K562 (cell line): Measurements from ENCODE around the gene ARHGDIA. TPM values are rescaled to one million over a fixed set of nuclear protein-coding genes. Genes with fewer than 3 reads are reported as not detected.

Source experiments
- ATAC-seq: fragments of 200-7000 bp; cut with Tn5 transposase; 3 replicates; pipeline ENCODE4 v1.9.1; 2020; ENCODE audit warnings: moderate library complexity
- BruUV-seq: library from RNA; stranded (reverse); fragments of 400-500 nt; replicated peaks from 2 replicates; lab custom pipeline; 2021; lab: Mats Ljungman, UMichigan
- CTCF ChIA-PET: fragments of 300-600 bp; formaldehyde crosslinking; extraction: SDS; loops from one replicate; lab custom pipeline; 2021; ENCODE audit warnings: low intra/inter-chr PET ratio; lab: Yijun Ruan, JAX
- POLR2A ChIA-PET: fragments of 300-600, 350-650 bp; sonication (Branson Sonifier 250); formaldehyde crosslinking; extraction: SDS; loops from one replicate; lab custom pipeline; 2021; ENCODE audit warnings: antibody characterized with exemption, inconsistent platforms; lab: Yijun Ruan, JAX
- DNase-seq, 4 experiments: peaks; one replicate each; pipeline versions ENCODE4 v3.0.0 to v3.0.0-alpha.2; 2011 to 2018; ENCODE audit warnings: low spot score in 3 of 4, mixed read lengths in 3 of 4; ENCODE audit errors: extremely low read depth in 1 of 4
- FAIRE-seq: peaks from 2 replicates; lab custom pipeline; 2011; peaks lifted over from hg19 to GRCh38; lab: Jason Lieb, UNC
- H2AFZ ChIP-seq: 2 replicates; pipeline ENCODE4 v1.6.0; 2011; ENCODE audit warnings: low read depth, low read length, control low read depth, inconsistent platforms
- H3K27ac ChIP-seq: fragments of 200-600 bp; 3 replicates; pipeline ENCODE4 v1.8.0; 2011; ENCODE audit warnings: low read depth, mild to moderate bottlenecking, control low read depth, inconsistent platforms, low read length, moderate library complexity, mixed read lengths; ENCODE audit errors: extremely low read depth
- H3K27me3 ChIP-seq, 2 experiments: fragments of 300-600 bp in 1 of 2; 2 replicates in 1 of 2; 3 replicates in 1 of 2; pipeline versions ENCODE4 v1.6.0 to v1.8.0; 2011; ENCODE audit warnings: inconsistent platforms in 2 of 2, low read length in 2 of 2, mild to moderate bottlenecking in 1 of 2, mixed read lengths in 1 of 2, moderate library complexity in 1 of 2; ENCODE audit not compliant: control insufficient read depth in 2 of 2, insufficient read depth in 2 of 2
- H3K36me3 ChIP-seq: fragments of 300-600 bp; 3 replicates; pipeline ENCODE4 v1.8.0; 2011; ENCODE audit warnings: mild to moderate bottlenecking, low read length, inconsistent platforms; ENCODE audit not compliant: control insufficient read depth, insufficient read depth
- H3K4me1 ChIP-seq, 2 experiments: fragments of 200-600 bp in 1 of 2; replicated peaks in 1 of 2; 2 replicates in 1 of 2; 3 replicates in 1 of 2; pipeline versions ENCODE4 v1.5.1 to v1.8.0; 2011; ENCODE audit warnings: inconsistent platforms in 2 of 2, low read length in 2 of 2, mild to moderate bottlenecking in 1 of 2, mixed read lengths in 1 of 2, moderate library complexity in 1 of 2; ENCODE audit not compliant: control insufficient read depth in 2 of 2, insufficient read depth in 2 of 2
- H3K4me2 ChIP-seq: 2 replicates; pipeline ENCODE4 v1.6.1; 2011; ENCODE audit warnings: low read length, control low read depth, inconsistent platforms, mixed read lengths; ENCODE audit not compliant: insufficient read depth
- H3K4me3 ChIP-seq: fragments of 200-600 bp; sonication (generic), shearing (Covaris generic); 2 replicates; pipeline ENCODE4 v1.5.1; 2016; ENCODE audit warnings: control low read depth, inconsistent platforms
- H3K79me2 ChIP-seq: fragments of 200-600 bp; 3 replicates; pipeline ENCODE4 v1.8.0; 2011; ENCODE audit warnings: low read length, inconsistent platforms; ENCODE audit not compliant: control insufficient read depth, insufficient read depth
- H3K9ac ChIP-seq, 2 experiments: 2 replicates each; pipeline versions ENCODE4 v1.6.0 to v1.6.1; 2011; ENCODE audit warnings: low read depth in 2 of 2, low read length in 2 of 2, control low read depth in 1 of 2, inconsistent platforms in 1 of 2, mild to moderate bottlenecking in 1 of 2, mixed read lengths in 1 of 2; ENCODE audit not compliant: insufficient read depth in 1 of 2
- H3K9me1 ChIP-seq: one replicate; pipeline ENCODE4 v1.6.0; 2011; ENCODE audit warnings: inconsistent platforms, mild to moderate bottlenecking, low read length, moderate library complexity; ENCODE audit not compliant: control insufficient read depth, insufficient read depth
- H3K9me3 ChIP-seq: replicated peaks from 2 replicates; pipeline ENCODE4 v1.5.1; 2011; ENCODE audit warnings: low read depth, low read length, inconsistent platforms; ENCODE audit not compliant: control insufficient read depth, insufficient read depth
- H4K20me1 ChIP-seq: replicated peaks from 2 replicates; pipeline ENCODE4 v1.6.1; 2011; ENCODE audit warnings: low read length, inconsistent platforms, mixed read lengths; ENCODE audit not compliant: control insufficient read depth, insufficient read depth
- HINFP ChIP-seq: fragments of 450-650 bp; conservative IDR thresholded peaks from 2 replicates; pipeline ENCODE4 v1.6.1; 2016; ENCODE audit warnings: missing genetic modification characterization, low read depth, mild to moderate bottlenecking, control low read depth, missing compliant biosample characterization
- NCOA2 ChIP-seq, 2 experiments: fragments of 450-650 bp; IDR thresholded peaks; 2 replicates each; pipeline ENCODE4 v1.6.1; 2018; ENCODE audit warnings: mild to moderate bottlenecking in 2 of 2, moderate library complexity in 1 of 2; ENCODE audit not compliant: partially characterized antibody in 2 of 2
- POLR2A ChIP-seq: fragments of 450-650 bp; conservative IDR thresholded peaks from 2 replicates; pipeline ENCODE4 v1.6.1; 2016
- POLR2H ChIP-seq: IDR thresholded peaks from 2 replicates; pipeline ENCODE4 v1.6.1; 2016; ENCODE audit warnings: missing genetic modification characterization, low read depth, mild to moderate bottlenecking, control low read depth, missing compliant biosample characterization, moderate library complexity
- RB1 ChIP-seq: fragments of 450-650 bp; IDR thresholded peaks from 2 replicates; pipeline ENCODE4 v1.6.1; 2017; ENCODE audit warnings: low read depth, mild to moderate bottlenecking
- RBFOX2 ChIP-seq: fragments of 200-400 bp; formaldehyde crosslinking; IDR thresholded peaks from 2 replicates; pipeline ENCODE4 v1.6.1; 2017; ENCODE audit warnings: low read depth, mild to moderate bottlenecking, low read length, moderate library complexity
- RREB1 ChIP-seq: fragments of 250-450 bp; sonication (Bioruptor Pico); IDR thresholded peaks from 2 replicates; pipeline ENCODE4 v1.4.0; 2020
- SMARCB1 ChIP-seq: IDR thresholded peaks from 2 replicates; pipeline ENCODE4 v1.6.1; 2011; ENCODE audit warnings: improper control_type of control experiment, low read depth; ENCODE audit not compliant: insufficient read length
- ZHX1 ChIP-seq: fragments of 150-350 bp; conservative IDR thresholded peaks from 2 replicates; pipeline ENCODE4 v1.6.1; 2014; ENCODE audit warnings: low read length
- ZNF174 ChIP-seq: fragments of 250-450 bp; sonication (Bioruptor Pico); IDR thresholded peaks from 2 replicates; pipeline ENCODE4 v1.4.0; 2020; ENCODE audit warnings: mild to moderate bottlenecking
- ZNF41 ChIP-seq: fragments of 250-450 bp; sonication (Bioruptor Pico); conservative IDR thresholded peaks from 2 replicates; pipeline ENCODE4 v1.4.0; 2020; ENCODE audit warnings: mild to moderate bottlenecking
- WGBS: fragments of 100-300 bp; shearing (Covaris generic); methylation state at CpG from one replicate; pipeline ENCODE4 v1.1.6; 2016; ENCODE audit warnings: low coverage, mixed read lengths; ENCODE audit not compliant: insufficient coverage; ENCODE audit errors: missing lambda C conversion rate; 5-methylcytosine and 5-hydroxymethylcytosine counted together
- in situ Hi-C: fragments of 300-500 bp; cut with MboI; formaldehyde crosslinking; loops from 4 replicates; pipeline ENCODE4 v1.15.0; 2018; ENCODE audit warnings: inconsistent platforms, mixed read lengths
- intact Hi-C: fragments of 100-400 bp; cut with micrococcal nuclease; formaldehyde crosslinking; loops from 2 replicates; pipeline ENCODE4 v1.14.2; 2022
- polyA plus RNA-seq, 8 experiments: library from polyadenylated mRNA; depleted of rRNA in 4 of 8; stranded (reverse) in 5 of 8; unstranded in 3 of 8; fragments of >200 nt; fragmentation: Nextera tagmentation in 2 of 8; fragmentation: Illumina TruSeq in 1 of 8; extraction: Ambion mirVana in 2 of 8; extraction: Trizol in 1 of 8; gene quantifications; 2 replicates each; pipeline versions ENCODE4 v1.2.1 to v1.2.3, GENCODE V29; 2011 to 2014; ENCODE audit warnings: inconsistent platforms in 1 of 8, missing spikeins in 1 of 8
- total RNA-seq, 7 experiments: library from RNA; depleted of rRNA in 6 of 7; stranded (reverse); fragments of >200 nt in 6 of 7; fragmentation: Illumina TruSeq in 2 of 7; extraction: Trizol in 2 of 7; gene quantifications; 2 replicates each; pipeline versions ENCODE4 v1.2.1 to v1.2.3, GENCODE V29; 2011 to 2021; ENCODE audit warnings: low replicate concordance in 1 of 7

Gene ARHGDIA
- total and polyA plus RNA-seq, 9 of the 15 experiments (the other 6 are each of a cell fraction or from before 2014, with no cell fraction given), result 9.6 to 340 (median 97.6) TPM

GRCh38 chr17:81885454-81885853 is 14.3 kb upstream of the ARHGDIA start (continued):
- TF ChIP-seq HINFP (tag) (no peak), RBFOX2 (peak; percentile 44; the same call in 1 of the 2 replicates), NCOA2 (IDR thresholded peaks at IDR 0.05; ENCODE audit: partially characterized antibody in 2 of 2) (no peak), POLR2A (no peak), ZNF41 (CRISPR knock-in tag) (no peak), ZHX1 (no peak)

GRCh38 chr17:81884968-81885367 is 13.8 kb upstream of the ARHGDIA start:
- DNase-seq (no peak), FAIRE-seq (no peak), ATAC-seq (no peak)
- no TSS peak for BruUV-seq
- no peaks in the 10 kb centered on the region for H3K27me3 ChIP-seq
- no peak overlapping the region for H3K4me2 ChIP-seq
- POLR2A ChIA-PET, result interaction anchor here (0.5 to 10.5 kb wide), 15 partner anchors 9 to 790 kb away, joined by 3 to 85 read pairs (median 4); partner anchors contain the start of genes ARHGDIA and SIRT7
- CTCF ChIA-PET, result no interaction called here
- H2AFZ ChIP-seq, result no peak overlapping the region
- H3K4me1 ChIP-seq, result peaks cover 3 to 30% of the 10 kb centered on the region in 2 experiments; a peak in 3 of 5 replicates
- intact Hi-C loops, result no loop called here
- H3K9me1 ChIP-seq, result peaks cover 5% of the 10 kb centered on the region
- H3K4me3 ChIP-seq, result no peak overlapping the region
- H3K36me3 ChIP-seq, result peaks cover 91% of the 10 kb centered on the region
- H3K9me3 ChIP-seq, result no peaks in the 10 kb centered on the region
- in situ Hi-C loops, result no loop called here
- H3K79me2 ChIP-seq, result peaks cover 38% of the 10 kb centered on the region
- WGBS, result 97% methylated on average over 5 of the region's 5 CpGs
- no peak overlapping the region; a peak in 1 of 4 replicates for H3K9ac ChIP-seq
- 0 out of 2 replicates have a peak, but pooled peaks cover 4% of the 10 kb centered on the region for H4K20me1 ChIP-seq
- H3K27ac ChIP-seq, result no peak overlapping the region
- TF ChIP-seq RREB1 (CRISPR knock-in tag) (no peak), POLR2H (tag) (no peak), ZNF174 (CRISPR knock-in tag) (no peak), RB1 (no peak), SMARCB1 (no peak), RBFOX2 (peak; percentile 63)
